ENCODE data around the gene ZCCHC14. TPM values are rescaled to one million over a fixed set of nuclear protein-coding genes. Genes with fewer than 3 reads are reported as not detected.

Gene ZCCHC14
- total and polyA plus RNA-seq, 2 of the 13 experiments (the other 11 are each of a cell fraction or from before 2014, with no cell fraction given), result 12.4 to 12.5 TPM

- TF ChIP-seq, protein P1, sequence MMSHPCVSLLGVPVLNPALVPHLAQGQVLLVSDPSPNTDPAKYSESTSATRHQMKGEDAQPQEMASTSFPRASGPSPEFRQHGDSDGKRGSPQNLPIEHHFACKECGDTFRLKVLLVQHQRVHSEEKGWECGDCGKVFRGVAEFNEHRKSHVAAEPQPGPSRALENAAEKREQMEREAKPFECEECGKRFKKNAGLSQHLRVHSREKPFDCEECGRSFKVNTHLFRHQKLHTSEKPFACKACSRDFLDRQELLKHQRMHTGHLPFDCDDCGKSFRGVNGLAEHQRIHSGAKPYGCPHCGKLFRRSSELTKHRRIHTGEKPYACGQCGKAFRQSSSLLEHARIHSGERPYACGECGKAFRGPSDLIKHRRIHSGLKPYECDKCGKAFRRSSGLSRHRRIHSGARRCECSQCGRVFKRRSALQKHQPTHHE (CRISPR knock-in tag; IDR thresholded peaks at IDR 0.05; ENCODE audit: borderline replicate concordance), result peak; percentile 78; the same call in 1 of the 2 replicates
- TF ChIP-seq, protein P2, sequence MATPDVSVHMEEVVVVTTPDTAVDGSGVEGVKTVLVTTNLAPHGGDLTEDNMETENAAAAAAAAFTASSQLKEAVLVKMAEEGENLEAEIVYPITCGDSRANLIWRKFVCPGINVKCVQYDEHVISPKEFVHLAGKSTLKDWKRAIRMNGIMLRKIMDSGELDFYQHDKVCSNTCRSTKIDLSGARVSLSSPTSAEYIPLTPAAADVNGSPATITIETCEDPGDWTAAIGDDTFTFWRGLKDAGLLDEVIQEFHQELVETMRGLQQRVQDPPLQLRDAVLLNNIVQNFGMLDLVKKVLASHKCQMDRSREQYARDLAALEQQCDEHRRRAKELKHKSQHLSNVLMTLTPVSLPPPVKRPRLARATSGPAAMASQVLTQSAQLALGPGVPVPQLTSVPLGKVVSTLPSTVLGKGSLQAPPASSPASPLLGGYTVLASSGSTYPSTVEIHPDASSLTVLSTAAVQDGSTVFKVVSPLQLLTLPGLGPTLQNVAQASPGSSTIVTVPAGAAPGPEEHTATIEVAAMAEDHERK (CRISPR knock-in tag; IDR thresholded peaks at IDR 0.05; ENCODE audit: low read depth), result no peak
- TF ChIP-seq MEF2D (CRISPR knock-in tag; IDR thresholded peaks at IDR 0.05) (peak; percentile 99), ZNF136 (CRISPR knock-in tag; IDR thresholded peaks at IDR 0.05; ENCODE audit: low read depth) (no peak), ZNF510 (CRISPR knock-in tag; IDR thresholded peaks at IDR 0.05; ENCODE audit: low read depth) (0 out of 2 replicates have a peak, but pooled peaks have one; percentile 61), ZBTB43 (CRISPR knock-in tag; conservative IDR thresholded peaks at IDR 0.05) (peak; percentile 43; the same call in 1 of the 2 replicates), ZNF530 (CRISPR knock-in tag; IDR thresholded peaks at IDR 0.05; ENCODE audit: low read depth) (no peak), ZNF282 (IDR thresholded peaks at IDR 0.05; ENCODE audit: partially characterized antibody) (no peak), TRIM22 (IDR thresholded peaks at IDR 0.05) (no peak), ZNF839 (CRISPR knock-in tag; IDR thresholded peaks at IDR 0.05; ENCODE audit: borderline replicate concordance) (no peak), PTBP1 (IDR thresholded peaks at IDR 0.05; ENCODE audit: low read depth, low read length, poor library complexity, severe bottlenecking) (no peak), ZNF761 (CRISPR knock-in tag; conservative IDR thresholded peaks at IDR 0.05) (peak; percentile 87), ZNF33A (CRISPR knock-in tag; IDR thresholded peaks at IDR 0.05; ENCODE audit: borderline replicate concordance) (no peak), ZNF710 (CRISPR knock-in tag; IDR thresholded peaks at IDR 0.05; ENCODE audit: borderline replicate concordance) (peak; percentile 78; the same call in 1 of the 2 replicates)
- TF ChIP-seq, protein P3, sequence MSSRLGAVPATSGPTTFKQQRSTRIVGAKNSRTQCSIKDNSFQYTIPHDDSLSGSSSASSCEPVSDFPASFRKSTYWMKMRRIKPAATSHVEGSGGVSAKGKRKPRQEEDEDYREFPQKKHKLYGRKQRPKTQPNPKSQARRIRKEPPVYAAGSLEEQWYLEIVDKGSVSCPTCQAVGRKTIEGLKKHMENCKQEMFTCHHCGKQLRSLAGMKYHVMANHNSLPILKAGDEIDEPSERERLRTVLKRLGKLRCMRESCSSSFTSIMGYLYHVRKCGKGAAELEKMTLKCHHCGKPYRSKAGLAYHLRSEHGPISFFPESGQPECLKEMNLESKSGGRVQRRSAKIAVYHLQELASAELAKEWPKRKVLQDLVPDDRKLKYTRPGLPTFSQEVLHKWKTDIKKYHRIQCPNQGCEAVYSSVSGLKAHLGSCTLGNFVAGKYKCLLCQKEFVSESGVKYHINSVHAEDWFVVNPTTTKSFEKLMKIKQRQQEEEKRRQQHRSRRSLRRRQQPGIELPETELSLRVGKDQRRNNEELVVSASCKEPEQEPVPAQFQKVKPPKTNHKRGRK (CRISPR knock-in tag; IDR thresholded peaks at IDR 0.05), result no peak
- TF ChIP-seq, protein P4, sequence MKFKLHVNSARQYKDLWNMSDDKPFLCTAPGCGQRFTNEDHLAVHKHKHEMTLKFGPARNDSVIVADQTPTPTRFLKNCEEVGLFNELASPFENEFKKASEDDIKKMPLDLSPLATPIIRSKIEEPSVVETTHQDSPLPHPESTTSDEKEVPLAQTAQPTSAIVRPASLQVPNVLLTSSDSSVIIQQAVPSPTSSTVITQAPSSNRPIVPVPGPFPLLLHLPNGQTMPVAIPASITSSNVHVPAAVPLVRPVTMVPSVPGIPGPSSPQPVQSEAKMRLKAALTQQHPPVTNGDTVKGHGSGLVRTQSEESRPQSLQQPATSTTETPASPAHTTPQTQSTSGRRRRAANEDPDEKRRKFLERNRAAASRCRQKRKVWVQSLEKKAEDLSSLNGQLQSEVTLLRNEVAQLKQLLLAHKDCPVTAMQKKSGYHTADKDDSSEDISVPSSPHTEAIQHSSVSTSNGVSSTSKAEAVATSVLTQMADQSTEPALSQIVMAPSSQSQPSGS (CRISPR knock-in tag; IDR thresholded peaks at IDR 0.05), result peak; percentile 85; the same call in 1 of the 2 replicates
Observed at GRCh38 chr16:87382023-87382785, 110.6 kb downstream of the ZCCHC14 start (continued).

Data from HepG2 (cell line).